ENCODE results near the gene AMPH.

DNA sequence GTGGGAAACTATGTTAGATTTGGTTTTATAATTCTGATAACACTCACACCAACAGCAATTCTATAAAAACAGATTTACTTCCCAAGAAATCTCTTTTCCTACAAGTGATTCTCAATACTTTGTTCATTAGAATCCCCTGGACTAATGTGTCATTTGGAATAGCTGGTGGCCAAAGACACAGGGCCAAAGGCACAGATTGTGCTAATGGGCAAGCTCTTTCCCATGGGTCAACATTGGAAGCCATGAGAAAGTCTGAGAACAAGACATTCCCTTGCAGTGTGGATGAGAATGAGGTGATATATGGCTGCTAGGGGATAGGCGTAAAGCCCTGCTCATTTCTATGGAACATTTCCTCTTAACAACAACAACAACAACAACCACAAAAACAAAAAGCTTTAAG, 153.8 kb downstream of the AMPH start:
- TF ChIP-seq POLR2AphosphoS5 (IDR thresholded peaks at IDR 0.05; ENCODE audit: low read depth, low read length), result no peak
- no peak for TF ChIP-seq TAF1 (IDR thresholded peaks at IDR 0.05; ENCODE audit: borderline replicate concordance, insufficient read depth, low read length)
- no peak for TF ChIP-seq SIN3A (IDR thresholded peaks at IDR 0.05; ENCODE audit: borderline replicate concordance, insufficient read depth, low read length)
- TF ChIP-seq, protein P1, sequence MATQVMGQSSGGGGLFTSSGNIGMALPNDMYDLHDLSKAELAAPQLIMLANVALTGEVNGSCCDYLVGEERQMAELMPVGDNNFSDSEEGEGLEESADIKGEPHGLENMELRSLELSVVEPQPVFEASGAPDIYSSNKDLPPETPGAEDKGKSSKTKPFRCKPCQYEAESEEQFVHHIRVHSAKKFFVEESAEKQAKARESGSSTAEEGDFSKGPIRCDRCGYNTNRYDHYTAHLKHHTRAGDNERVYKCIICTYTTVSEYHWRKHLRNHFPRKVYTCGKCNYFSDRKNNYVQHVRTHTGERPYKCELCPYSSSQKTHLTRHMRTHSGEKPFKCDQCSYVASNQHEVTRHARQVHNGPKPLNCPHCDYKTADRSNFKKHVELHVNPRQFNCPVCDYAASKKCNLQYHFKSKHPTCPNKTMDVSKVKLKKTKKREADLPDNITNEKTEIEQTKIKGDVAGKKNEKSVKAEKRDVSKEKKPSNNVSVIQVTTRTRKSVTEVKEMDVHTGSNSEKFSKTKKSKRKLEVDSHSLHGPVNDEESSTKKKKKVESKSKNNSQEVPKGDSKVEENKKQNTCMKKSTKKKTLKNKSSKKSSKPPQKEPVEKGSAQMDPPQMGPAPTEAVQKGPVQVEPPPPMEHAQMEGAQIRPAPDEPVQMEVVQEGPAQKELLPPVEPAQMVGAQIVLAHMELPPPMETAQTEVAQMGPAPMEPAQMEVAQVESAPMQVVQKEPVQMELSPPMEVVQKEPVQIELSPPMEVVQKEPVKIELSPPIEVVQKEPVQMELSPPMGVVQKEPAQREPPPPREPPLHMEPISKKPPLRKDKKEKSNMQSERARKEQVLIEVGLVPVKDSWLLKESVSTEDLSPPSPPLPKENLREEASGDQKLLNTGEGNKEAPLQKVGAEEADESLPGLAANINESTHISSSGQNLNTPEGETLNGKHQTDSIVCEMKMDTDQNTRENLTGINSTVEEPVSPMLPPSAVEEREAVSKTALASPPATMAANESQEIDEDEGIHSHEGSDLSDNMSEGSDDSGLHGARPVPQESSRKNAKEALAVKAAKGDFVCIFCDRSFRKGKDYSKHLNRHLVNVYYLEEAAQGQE (IDR thresholded peaks at IDR 0.05; ENCODE audit: insufficient read depth in 1 of 2, low read depth in 2 of 2, low read length in 2 of 2), result no peak
- no peak for TF ChIP-seq FOXP2 (optimal IDR thresholded peaks at IDR 0.05; ENCODE audit: borderline replicate concordance, extremely low read depth, extremely low read length, insufficient read depth)

Data from PFSK-1 (cell line).